Pulmonary artery endothelial cell (primary cell): Measurements from ENCODE around the gene PRAC1. TPM values are rescaled to one million over a fixed set of nuclear protein-coding genes. Genes with fewer than 3 reads are reported as not detected.

Source experiments
- DNase-seq: peaks from one replicate; pipeline ENCODE4 v3.0.0-alpha.2; 2011; ENCODE audit warnings: low read depth, low spot score
- total RNA-seq: library from RNA; depleted of rRNA; stranded (reverse); fragments of >200 nt; gene quantifications from 2 replicates; pipeline ENCODE4 v1.2.3, GENCODE V29; 2014

PRAC1 gene
- not detected in 2 replicates for total RNA-seq

- DNase-seq, result no peak
These were observed at the start of gene PRAC1 for GRCh38 chr17:48722201-48722907. TSS of gene PRAC1 (minus strand) at chr17:48722518. CDS start at chr17:48722392, 126 bp downstream.

GRCh38 chr17:48770954-48771353 is 48.6 kb upstream of the PRAC1 start:
- DNase-seq, result no peak

- DNase-seq, result no peak
These were observed 46.8 kb upstream of the PRAC1 start for GRCh38 chr17:48769009-48769675.

GRCh38 chr17:48767263-48767774 is 45.0 kb upstream of the PRAC1 start:
- DNase-seq, result no peak

- no peak for DNase-seq
These were observed 38.8 kb upstream of the PRAC1 start for GRCh38 chr17:48761114-48761513.

- DNase-seq, result no peak
These were observed 38.1 kb upstream of the PRAC1 start for GRCh38 chr17:48760411-48760810.

- no peak for DNase-seq
These were observed 37.0 kb upstream of the PRAC1 start for GRCh38 chr17:48759288-48759687.

- DNase-seq, result no peak
These were observed 35.2 kb upstream of the PRAC1 start for GRCh38 chr17:48757524-48757961.

GRCh38 chr17:48756830-48757251 is 34.5 kb upstream of the PRAC1 start:
- DNase-seq, result no peak

GRCh38 chr17:48755356-48755755 is 33.0 kb upstream of the PRAC1 start:
- no peak for DNase-seq

- DNase-seq, result no peak
These were observed 32.4 kb upstream of the PRAC1 start for GRCh38 chr17:48754500-48755261.

- no peak for DNase-seq
These were observed 31.6 kb upstream of the PRAC1 start for GRCh38 chr17:48753794-48754499.

GRCh38 chr17:48752399-48753288 is 30.3 kb upstream of the PRAC1 start:
- no peak for DNase-seq

GRCh38 chr17:48751733-48752398 is 29.5 kb upstream of the PRAC1 start:
- no peak for DNase-seq

GRCh38 chr17:48751172-48751571 is 28.9 kb upstream of the PRAC1 start:
- no peak for DNase-seq

- no peak for DNase-seq
These were observed 27.6 kb upstream of the PRAC1 start for GRCh38 chr17:48749621-48750553.

- DNase-seq, result no peak
These were observed 26.6 kb upstream of the PRAC1 start for GRCh38 chr17:48748718-48749566.
